Esophagus muscularis mucosa (tissue), 4 donors: Measurements from ENCODE around the gene PPIA. TPM values are rescaled to one million over a fixed set of nuclear protein-coding genes. Genes with fewer than 3 reads are reported as not detected.

Source experiments
- DNase-seq: peaks from one replicate; pipeline ENCODE4 v3.0.0-alpha.2; 2017; ENCODE audit errors: extremely low spot score
- H3K27ac ChIP-seq, 4 donors: fragments of 200-600 bp; sonication (generic); replicated peaks in 1 of 4; 1 replicate in 3 of 4; 2 replicates in 1 of 4; pipeline ENCODE4 v1.5.1; 2016 to 2019; ENCODE audit warnings: mild to moderate bottlenecking in 1 of 4
- H3K27me3 ChIP-seq, 4 donors: fragments of 200-600 bp; sonication (generic); one replicate each; pipeline versions ENCODE4 v1.5.1 to v1.6.0; 2016 to 2019
- H3K36me3 ChIP-seq, 4 donors: fragments of 200-600 bp; sonication (generic); one replicate each; pipeline ENCODE4 v1.5.1; 2016 to 2019
- H3K4me1 ChIP-seq, 4 donors: fragments of 200-600 bp; sonication (generic); one replicate each; pipeline ENCODE4 v1.5.1; 2016 to 2019
- H3K4me3 ChIP-seq, 4 donors: fragments of 200-600 bp; sonication (generic); 1 replicate in 2 of 4; 2 replicates in 2 of 4; pipeline ENCODE4 v1.5.1; 2016 to 2019; ENCODE audit warnings: mild to moderate bottlenecking in 4 of 4, moderate library complexity in 1 of 4
- H3K9me3 ChIP-seq, 4 donors: fragments of 200-600 bp; sonication (generic); 1 replicate in 3 of 4; 2 replicates in 1 of 4; pipeline ENCODE4 v1.5.1; 2016 to 2019
- CTCF ChIP-seq, 3 experiments: fragments of 200-600 bp in 2 of 3; fragments of 450-650 bp in 1 of 3; sonication (generic) in 2 of 3; IDR thresholded peaks; one replicate each; pipeline ENCODE4 v1.5.1; 2017 to 2019; ENCODE audit warnings: antibody characterized with exemption in 3 of 3, mild to moderate bottlenecking in 2 of 3, moderate library complexity in 1 of 3
- EP300 ChIP-seq: sonication (generic); formaldehyde crosslinking; IDR thresholded peaks from one replicate; pipeline ENCODE4 v1.6.1; 2017; ENCODE audit warnings: antibody characterized with exemption
- POLR2A ChIP-seq: fragments of 450-650 bp; IDR thresholded peaks from one replicate; pipeline ENCODE4 v1.6.1; 2017; ENCODE audit warnings: antibody characterized with exemption, moderate library complexity, mild to moderate bottlenecking, low read depth
- POLR2AphosphoS5 ChIP-seq, 2 donors: sonication (generic); formaldehyde crosslinking; IDR thresholded peaks; one replicate each; pipeline ENCODE4 v1.6.1; 2017; ENCODE audit warnings: antibody characterized with exemption in 2 of 2
- WGBS: methylation state at CpG from one replicate; pipeline ENCODE4 v1.1.5; 2018; 5-methylcytosine and 5-hydroxymethylcytosine counted together
- intact Hi-C: fragments of 100-400 bp; cut with DNase I; formaldehyde crosslinking; loops from one replicate; pipeline ENCODE4 v1.15.1; 2023
- total RNA-seq, 4 donors: library from RNA; depleted of rRNA; stranded (reverse); fragments of >200 nt; gene quantifications; one replicate each; pipeline versions ENCODE4 v1.1.0 to v1.2.1, GENCODE V29; 2016

The PPIA gene
- total RNA-seq, 4 donors from 2014 or later: 1,223 to 1,666 (median 1,462) TPM

GRCh38 chr7:44750424-44750823 lies 46.1 kb upstream of the PPIA start:
- 78% methylated on average over 2 of the region's 3 CpGs for WGBS
- no peaks in the 10 kb centered on the region for H3K9me3 ChIP-seq
- intact Hi-C loops: loop anchor here (2.0 kb wide), 1 partner anchor 44 kb away; no protein-coding TSS in a partner anchor
- no peak overlapping the region for H3K27ac ChIP-seq
- DNase-seq: no peak
- H3K4me3 ChIP-seq: no peak overlapping the region
- TF ChIP-seq CTCF (IDR thresholded peaks at IDR 0.05): no peak
- no peak for TF ChIP-seq EP300
- TF ChIP-seq POLR2A: no peak
- no peak for TF ChIP-seq POLR2AphosphoS5 (IDR thresholded peaks at IDR 0.05)
- peaks cover 45 to 59% (median 49%) of the 10 kb centered on the region in 4 donors for H3K4me1 ChIP-seq
- H3K27me3 ChIP-seq: no peaks in the 10 kb centered on the region
- peaks cover 0 to 3% (median 0%) of the 10 kb centered on the region in 4 donors for H3K36me3 ChIP-seq

GRCh38 chr7:44750921-44751571 lies 45.4 kb upstream of the PPIA start:
- TF ChIP-seq POLR2A (no peak), POLR2AphosphoS5 (IDR thresholded peaks at IDR 0.05) (no peak), CTCF (IDR thresholded peaks at IDR 0.05) (no peak), EP300 (no peak)
- H3K27ac ChIP-seq: peak overlapping the region in 1 of 4 donors; percentile 2

GRCh38 chr7:44752822-44753221 lies 43.7 kb upstream of the PPIA start:
- Histone ChIP-seq H3K4me1 (peaks cover 66 to 77% (median 68%) of the 10 kb centered on the region in 4 donors), H3K36me3 (peaks cover 2 to 20% (median 17%) of the 10 kb centered on the region in 4 donors), H3K27me3 (no peaks in the 10 kb centered on the region), H3K27ac (no peak overlapping the region), H3K4me3 (no peak overlapping the region), H3K9me3 (no peaks in the 10 kb centered on the region)
- no peak for TF ChIP-seq EP300
- TF ChIP-seq CTCF (IDR thresholded peaks at IDR 0.05): no peak
- no peak for TF ChIP-seq POLR2AphosphoS5 (IDR thresholded peaks at IDR 0.05)
- no peak for TF ChIP-seq POLR2A
- intact Hi-C loops: no loop called here
- DNase-seq: no peak
- 92% methylated on average over 2 of the region's 2 CpGs for WGBS

More at GRCh38 chr7:44750921-44751571, 45.4 kb upstream of the PPIA start:
- Histone ChIP-seq H3K9me3 (no peaks in the 10 kb centered on the region), H3K4me1 (peaks cover 51 to 65% (median 55%) of the 10 kb centered on the region in 4 donors), H3K4me3 (no peak overlapping the region), H3K27me3 (no peaks in the 10 kb centered on the region), H3K36me3 (peaks cover 0 to 3% (median 0%) of the 10 kb centered on the region in 4 donors)
- intact Hi-C loops: loop anchor here (2.0 kb wide), 1 partner anchor 44 kb away; no protein-coding TSS in a partner anchor
- no peak for DNase-seq
- 53% methylated on average over 6 of the region's 6 CpGs for WGBS

- Histone ChIP-seq H3K27me3 (no peaks in the 10 kb centered on the region), H3K9me3 (no peaks in the 10 kb centered on the region), H3K4me1 (peaks cover 57 to 68% (median 58%) of the 10 kb centered on the region in 4 donors), H3K27ac (peak overlapping the region; percentile 44 to 61 (median 54)), H3K36me3 (peaks cover 9 to 42% (median 33%) of the 10 kb centered on the region in 4 donors), H3K4me3 (no peak overlapping the region)
- TF ChIP-seq CTCF (IDR thresholded peaks at IDR 0.05) (no peak), EP300 (no peak), POLR2A (no peak), POLR2AphosphoS5 (IDR thresholded peaks at IDR 0.05) (no peak)
- DNase-seq: no peak
- intact Hi-C loops: no loop called here
- 90% methylated on average over 8 of the region's 11 CpGs for WGBS
Measured at GRCh38 chr7:44754802-44755697, 41.4 kb upstream of the PPIA start.
